Calu3 (cell line): ENCODE results near the gene PSAP. TPM values are rescaled to one million over a fixed set of nuclear protein-coding genes. Genes with fewer than 3 reads are reported as not detected.

Source experiments
- BruUV-seq: library from RNA; stranded (reverse); fragments of 400-500 nt; replicated peaks from 2 replicates; lab custom pipeline; 2021; lab: Mats Ljungman, UMichigan
- CTCF ChIA-PET: fragments of 300-600 bp; sonication (Branson Sonifier 250); formaldehyde crosslinking; loops from one replicate; lab custom pipeline; 2022; ENCODE audit warnings: antibody characterized with exemption; lab: Charles Lee
- DNase-seq: peaks from one replicate; pipeline ENCODE4 v3.0.0; 2022
- H3K27ac Mint-ChIP-seq: one replicate; pipeline ENCODE4 v1.8.0; 2022; ENCODE audit warnings: mixed read lengths; ENCODE audit not compliant: unreplicated experiment
- H3K27me3 Mint-ChIP-seq: one replicate; pipeline ENCODE4 v1.8.0; 2022; ENCODE audit warnings: mixed read lengths; ENCODE audit not compliant: unreplicated experiment
- H3K36me3 Mint-ChIP-seq: one replicate; pipeline ENCODE4 v1.8.0; 2022; ENCODE audit warnings: mild to moderate bottlenecking, moderate library complexity, mixed read lengths; ENCODE audit not compliant: insufficient read depth, unreplicated experiment
- H3K4me1 Mint-ChIP-seq: one replicate; pipeline ENCODE4 v1.8.0; 2022; ENCODE audit warnings: mild to moderate bottlenecking, low read depth, mixed read lengths; ENCODE audit not compliant: unreplicated experiment
- H3K4me3 Mint-ChIP-seq: one replicate; pipeline ENCODE4 v1.8.0; 2022; ENCODE audit warnings: mild to moderate bottlenecking, low read depth, moderate library complexity, mixed read lengths; ENCODE audit not compliant: unreplicated experiment
- H3K9me3 Mint-ChIP-seq: one replicate; pipeline ENCODE4 v1.8.0; 2022; ENCODE audit warnings: low read depth, mixed read lengths; ENCODE audit not compliant: unreplicated experiment
- intact Hi-C: fragments of 100-400 bp; cut with micrococcal nuclease; formaldehyde crosslinking; loops from one replicate; pipeline ENCODE4 v1.10.0; 2022; ENCODE audit not compliant: unreplicated experiment
- total RNA-seq: library from RNA; stranded (reverse); gene quantifications from 2 replicates; pipeline ENCODE4 v1.2.3, GENCODE V29; 2022
- TF ChIP-seq, protein P1 (sequence below): fragments of 200-600 bp; IDR thresholded peaks from one replicate; pipeline ENCODE4 v1.8.0; 2022; ENCODE audit warnings: antibody characterized with exemption; ENCODE audit not compliant: unreplicated experiment

PSAP gene
- total RNA-seq, 1 experiment from 2014 or later = 840 TPM

DNA sequence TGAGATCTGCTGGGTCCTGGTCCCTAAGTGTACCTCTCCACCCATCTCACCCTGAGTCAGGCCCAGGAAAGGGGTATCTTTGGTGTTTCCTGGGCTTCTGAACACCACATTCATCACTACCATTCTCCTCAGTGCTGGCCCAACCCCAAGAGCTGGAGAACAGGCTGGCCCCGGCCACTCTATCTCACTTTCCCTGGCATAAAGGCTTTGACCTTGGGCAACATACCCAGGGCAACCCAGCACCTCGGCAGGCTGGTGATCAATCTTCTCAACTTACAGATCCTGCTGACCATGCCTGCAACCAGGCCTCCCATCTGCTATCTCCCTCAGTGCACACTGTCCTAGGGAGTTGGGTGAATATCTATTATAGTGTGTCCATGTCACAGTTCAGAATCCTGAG lies 79.8 kb downstream of the PSAP start:
- Mint-ChIP-seq H3K9me3 (no peaks in the 10 kb centered on the region), H3K27ac (no peak overlapping the region), H3K36me3 (peaks cover 41% of the 10 kb centered on the region), H3K4me3 (no peak overlapping the region), H3K4me1 (peaks cover 56% of the 10 kb centered on the region), H3K27me3 (no peaks in the 10 kb centered on the region)
- intact Hi-C loops = no loop called here
- TF ChIP-seq, protein P1, sequence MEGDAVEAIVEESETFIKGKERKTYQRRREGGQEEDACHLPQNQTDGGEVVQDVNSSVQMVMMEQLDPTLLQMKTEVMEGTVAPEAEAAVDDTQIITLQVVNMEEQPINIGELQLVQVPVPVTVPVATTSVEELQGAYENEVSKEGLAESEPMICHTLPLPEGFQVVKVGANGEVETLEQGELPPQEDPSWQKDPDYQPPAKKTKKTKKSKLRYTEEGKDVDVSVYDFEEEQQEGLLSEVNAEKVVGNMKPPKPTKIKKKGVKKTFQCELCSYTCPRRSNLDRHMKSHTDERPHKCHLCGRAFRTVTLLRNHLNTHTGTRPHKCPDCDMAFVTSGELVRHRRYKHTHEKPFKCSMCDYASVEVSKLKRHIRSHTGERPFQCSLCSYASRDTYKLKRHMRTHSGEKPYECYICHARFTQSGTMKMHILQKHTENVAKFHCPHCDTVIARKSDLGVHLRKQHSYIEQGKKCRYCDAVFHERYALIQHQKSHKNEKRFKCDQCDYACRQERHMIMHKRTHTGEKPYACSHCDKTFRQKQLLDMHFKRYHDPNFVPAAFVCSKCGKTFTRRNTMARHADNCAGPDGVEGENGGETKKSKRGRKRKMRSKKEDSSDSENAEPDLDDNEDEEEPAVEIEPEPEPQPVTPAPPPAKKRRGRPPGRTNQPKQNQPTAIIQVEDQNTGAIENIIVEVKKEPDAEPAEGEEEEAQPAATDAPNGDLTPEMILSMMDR = no peak
- DNase-seq = no peak
- CTCF ChIA-PET = no interaction called here
- BruUV-seq = no TSS peak

DNA sequence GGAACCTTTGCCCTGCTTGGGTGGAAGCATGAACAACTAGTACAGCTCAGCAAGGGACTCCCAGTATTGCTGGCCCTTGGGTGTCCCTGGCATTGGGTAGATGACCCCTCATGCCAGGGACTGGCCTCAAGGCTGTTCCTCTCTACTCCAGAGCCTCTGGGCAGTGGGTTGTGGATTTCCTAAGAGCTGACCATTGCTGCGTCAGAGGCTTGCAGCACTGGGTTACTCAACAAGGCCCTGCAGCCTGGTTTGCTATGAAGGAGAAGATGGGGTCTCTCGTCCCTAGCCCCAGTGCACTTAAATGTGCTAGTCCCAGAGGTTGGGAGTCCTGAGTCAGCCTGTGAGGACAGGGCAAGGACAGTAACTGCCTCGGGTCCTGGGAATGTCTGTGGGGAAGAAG lies 80.3 kb downstream of the PSAP start:
- no TSS peak for BruUV-seq
- H3K4me3 Mint-ChIP-seq = no peak overlapping the region
- H3K27ac Mint-ChIP-seq = no peak overlapping the region
- CTCF ChIA-PET = interaction anchor here (0.6 kb wide), 1 partner anchor 162 kb away, joined by 3 read pairs; no protein-coding TSS in a partner anchor
- TF ChIP-seq, protein P1 = no peak
- intact Hi-C loops = no loop called here
- H3K27me3 Mint-ChIP-seq = no peaks in the 10 kb centered on the region
- no peaks in the 10 kb centered on the region for H3K9me3 Mint-ChIP-seq
- H3K36me3 Mint-ChIP-seq = peaks cover 41% of the 10 kb centered on the region
- H3K4me1 Mint-ChIP-seq = peaks cover 60% of the 10 kb centered on the region
- DNase-seq = no peak

DNA sequence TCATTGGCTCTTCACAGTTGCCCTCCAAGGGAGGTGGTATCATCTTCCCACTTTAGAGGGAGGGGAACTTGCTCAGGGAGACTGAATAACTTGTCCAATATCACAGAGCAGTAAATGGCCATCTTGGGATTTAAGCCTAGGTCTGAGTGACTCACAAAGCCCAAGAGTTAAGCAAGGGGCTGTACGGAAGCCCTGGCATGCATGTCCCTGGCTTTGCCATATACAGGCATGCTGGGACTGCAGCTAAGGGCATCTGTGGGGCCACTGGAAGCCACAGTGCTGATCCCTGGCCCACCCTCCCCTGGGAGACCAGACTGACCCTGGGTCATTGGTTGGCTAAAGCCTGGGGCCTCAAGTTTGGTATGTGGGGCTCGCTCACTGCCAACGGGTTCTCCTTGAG lies 80.8 kb downstream of the PSAP start:
- Mint-ChIP-seq H3K4me1 (peaks cover 65% of the 10 kb centered on the region), H3K27ac (no peak overlapping the region), H3K27me3 (no peaks in the 10 kb centered on the region), H3K4me3 (no peak overlapping the region), H3K36me3 (peaks cover 41% of the 10 kb centered on the region), H3K9me3 (no peaks in the 10 kb centered on the region)
- TF ChIP-seq, protein P1 = no peak
- intact Hi-C loops = no loop called here
- DNase-seq = no peak
- CTCF ChIA-PET = interaction anchor here (0.6 kb wide), 1 partner anchor 162 kb away, joined by 3 read pairs; no protein-coding TSS in a partner anchor
- no TSS peak for BruUV-seq

DNA sequence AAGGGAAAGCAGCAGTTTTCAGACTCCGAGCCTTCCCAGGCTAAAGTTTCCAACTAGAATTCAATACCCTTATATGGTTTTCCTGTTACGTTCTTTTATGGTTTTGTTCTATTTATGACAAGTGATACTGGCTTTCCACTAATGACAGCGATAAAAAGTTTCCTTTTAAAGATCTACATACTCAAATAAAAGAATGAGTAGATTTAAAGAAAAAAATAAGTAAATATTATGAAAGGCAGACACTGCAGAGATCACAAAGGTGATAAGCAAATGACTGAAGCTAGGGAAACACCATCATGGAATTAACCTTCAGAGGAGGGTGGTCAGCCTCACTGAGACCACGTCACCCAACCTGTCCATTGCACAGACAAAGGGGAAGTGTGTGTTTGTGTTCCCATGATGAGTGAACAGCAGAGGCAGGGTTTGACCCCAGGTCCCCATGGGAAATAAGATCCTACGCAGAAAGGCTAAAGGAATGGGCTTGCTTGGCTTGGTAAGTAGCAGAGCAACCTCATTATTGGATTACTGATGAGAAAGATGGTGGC lies 81.7 kb downstream of the PSAP start:
- CTCF ChIA-PET = no interaction called here
- H3K9me3 Mint-ChIP-seq = no peaks in the 10 kb centered on the region
- intact Hi-C loops = no loop called here
- H3K27ac Mint-ChIP-seq = no peak overlapping the region
- TF ChIP-seq, protein P1 = no peak
- BruUV-seq = no TSS peak
- DNase-seq = no peak
- peaks cover 65% of the 10 kb centered on the region for H3K4me1 Mint-ChIP-seq
- peaks cover 40% of the 10 kb centered on the region for H3K36me3 Mint-ChIP-seq
- no peaks in the 10 kb centered on the region for H3K27me3 Mint-ChIP-seq
- no peak overlapping the region for H3K4me3 Mint-ChIP-seq
